H7 (cell line): ENCODE measurements around the gene ZSCAN20. TPM values are rescaled to one million over a fixed set of nuclear protein-coding genes. Genes with fewer than 3 reads are reported as not detected.

Experiments
- DNase-seq: peaks from one replicate; pipeline ENCODE4 v3.0.0; 2012
- H3K27me3 ChIP-seq: 2 replicates; pipeline ENCODE4 v1.6.0; 2011; ENCODE audit warnings: mild to moderate bottlenecking, low read length; ENCODE audit not compliant: control insufficient read depth, insufficient read depth
- H3K36me3 ChIP-seq: replicated peaks from 2 replicates; pipeline ENCODE4 v1.5.1; 2011; ENCODE audit warnings: low read length; ENCODE audit not compliant: control insufficient read depth, insufficient read depth
- H3K4me3 ChIP-seq: 2 replicates; pipeline ENCODE4 v1.5.1; 2011; ENCODE audit warnings: low read depth, mild to moderate bottlenecking, control low read depth, low read length, moderate library complexity; ENCODE audit not compliant: insufficient read depth
- total RNA-seq: library from RNA; depleted of rRNA; stranded (reverse); fragments of >200 nt; shearing (Covaris generic); gene quantifications from 2 replicates; pipeline ENCODE4 v1.2.3, GENCODE V29; 2014; rRNA removed

The ZSCAN20 gene
- total RNA-seq, result 5.3 and 6.5 TPM in 2 replicates

- Histone ChIP-seq H3K27me3 (no peaks in the 10 kb centered on the region), H3K4me3 (peak within 1 kb of the TSS; percentile 45), H3K36me3 (no peaks in the 10 kb centered on the region)
- DNase-seq, result peak; percentile 94
These were observed at the start of gene ZSCAN20 for GRCh38 chr1:33472269-33472980. TSS of gene ZSCAN20 (plus strand) at chr1:33472645. CDS start at chr1:33479289, 6,644 bp downstream.

DNA sequence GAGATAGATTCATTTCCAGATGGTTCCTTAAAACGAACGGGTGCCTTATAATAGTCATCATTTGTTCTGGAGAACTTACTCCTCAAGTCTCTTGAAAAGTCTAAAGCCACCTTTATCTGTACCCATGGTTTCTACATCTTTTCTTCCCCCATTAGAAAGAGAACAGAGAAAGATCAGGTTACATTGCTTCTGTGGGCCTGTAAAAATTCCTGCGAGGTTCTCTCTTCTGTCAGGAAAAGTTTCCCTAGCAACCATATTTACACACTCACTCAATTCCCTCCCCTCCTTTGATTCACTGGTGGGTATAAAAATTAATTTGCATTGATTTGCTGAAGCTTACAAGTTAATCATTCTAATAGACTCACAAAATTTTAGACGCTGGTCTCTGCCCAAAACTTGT is 48.2 kb upstream of the ZSCAN20 start:
- H3K4me3 ChIP-seq, result no peak overlapping the region
- peak; percentile 29 for DNase-seq
- H3K36me3 ChIP-seq, result no peaks in the 10 kb centered on the region
- peaks cover 9% of the 10 kb centered on the region for H3K27me3 ChIP-seq

- H3K27me3 ChIP-seq, result peaks cover 13% of the 10 kb centered on the region
- no peak for DNase-seq
- no peaks in the 10 kb centered on the region for H3K36me3 ChIP-seq
- no peak overlapping the region for H3K4me3 ChIP-seq
These were observed 47.8 kb upstream of the ZSCAN20 start for GRCh38 chr1:33424610-33425009.

DNA sequence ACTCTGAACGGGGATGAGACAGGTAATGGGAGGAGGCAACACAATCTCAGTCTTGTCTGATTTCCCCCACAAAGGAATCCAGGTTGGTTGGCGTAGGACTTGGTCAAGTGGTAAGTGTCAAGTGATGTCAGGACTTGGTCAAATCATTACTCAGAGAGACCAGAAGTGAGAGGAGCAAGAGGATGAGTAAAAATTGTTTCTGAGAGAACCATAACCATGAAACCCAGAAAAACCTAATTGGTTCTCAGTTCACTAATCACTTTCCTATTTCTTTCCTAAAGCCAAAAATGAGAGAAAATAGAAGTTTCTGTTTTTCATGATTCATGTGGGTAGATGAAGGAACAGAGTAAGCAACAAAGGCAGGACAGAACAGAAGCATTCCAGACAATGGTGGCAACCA is 46.5 kb upstream of the ZSCAN20 start:
- H3K36me3 ChIP-seq, result no peaks in the 10 kb centered on the region
- DNase-seq, result no peak
- peaks cover 22% of the 10 kb centered on the region for H3K27me3 ChIP-seq
- no peak overlapping the region for H3K4me3 ChIP-seq

DNA sequence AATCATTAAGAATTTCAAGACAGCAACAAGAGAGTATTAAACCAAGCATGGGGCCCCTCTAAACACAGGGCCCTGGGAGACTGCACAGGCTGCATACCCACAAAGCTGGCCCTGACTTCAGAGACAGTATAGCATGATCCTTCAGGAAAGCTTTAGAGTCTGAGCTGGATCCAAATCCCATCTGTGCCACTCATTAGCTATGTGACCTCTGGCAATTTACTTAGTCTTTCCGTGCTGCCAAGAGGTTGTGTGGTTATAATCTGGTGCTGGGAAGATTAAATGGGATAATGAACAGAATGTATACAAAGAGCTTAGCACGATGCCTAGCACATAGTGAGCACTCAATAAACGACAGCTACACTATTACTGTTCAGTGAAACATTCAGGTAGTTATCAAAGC is 45.5 kb upstream of the ZSCAN20 start:
- Histone ChIP-seq H3K36me3 (no peaks in the 10 kb centered on the region), H3K4me3 (no peak overlapping the region), H3K27me3 (peaks cover 23% of the 10 kb centered on the region)
- DNase-seq, result no peak

GRCh38 chr1:33428661-33429060 is 43.8 kb upstream of the ZSCAN20 start:
- Histone ChIP-seq H3K27me3 (peaks cover 23% of the 10 kb centered on the region), H3K4me3 (no peak overlapping the region), H3K36me3 (no peaks in the 10 kb centered on the region)
- DNase-seq, result no peak

DNA sequence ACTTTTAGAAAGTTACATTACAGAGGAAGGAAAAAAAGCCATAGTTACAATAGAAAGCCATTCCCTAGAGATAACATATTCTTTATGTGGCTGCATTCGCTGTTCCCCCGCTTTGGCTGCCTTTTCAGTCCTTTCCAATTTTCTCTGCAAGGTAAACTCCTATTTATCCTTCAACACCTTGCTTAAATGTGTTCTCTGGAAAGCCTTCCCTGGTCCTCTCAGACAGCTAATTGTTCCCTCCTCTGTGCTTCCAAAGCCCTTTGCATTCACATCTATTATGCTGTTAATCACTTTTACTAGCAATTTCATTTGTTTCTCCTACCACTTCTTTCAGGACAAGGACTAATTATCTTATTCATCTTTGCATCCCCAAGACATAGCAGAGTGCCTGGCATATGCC is 43.1 kb upstream of the ZSCAN20 start:
- Histone ChIP-seq H3K27me3 (peaks cover 23% of the 10 kb centered on the region), H3K4me3 (peak overlapping the region; percentile 77; the same call in 1 of the 2 replicates), H3K36me3 (no peaks in the 10 kb centered on the region)
- peak; percentile 30 for DNase-seq

GRCh38 chr1:33429856-33430691 is 42.4 kb upstream of the ZSCAN20 start:
- Histone ChIP-seq H3K36me3 (no peaks in the 10 kb centered on the region), H3K27me3 (peaks cover 23% of the 10 kb centered on the region), H3K4me3 (peak overlapping the region; percentile 77)
- peak; percentile 35 for DNase-seq

- no peaks in the 10 kb centered on the region for H3K36me3 ChIP-seq
- peaks cover 23% of the 10 kb centered on the region for H3K27me3 ChIP-seq
- H3K4me3 ChIP-seq, result peak within 1 kb of the TSS; percentile 77
- DNase-seq, result peak; percentile 98
These were observed 41.5 kb upstream of the ZSCAN20 start, which contains the start of gene PHC2 for GRCh38 chr1:33430692-33431593. TSS of gene PHC2 (minus strand) at chr1:33431095. CDS start at chr1:33375539, 55,556 bp downstream.

- Histone ChIP-seq H3K36me3 (no peaks in the 10 kb centered on the region), H3K27me3 (peaks cover 19% of the 10 kb centered on the region), H3K4me3 (no peak overlapping the region)
- DNase-seq, result no peak
These were observed 38.7 kb upstream of the ZSCAN20 start for GRCh38 chr1:33433509-33434362.

DNA sequence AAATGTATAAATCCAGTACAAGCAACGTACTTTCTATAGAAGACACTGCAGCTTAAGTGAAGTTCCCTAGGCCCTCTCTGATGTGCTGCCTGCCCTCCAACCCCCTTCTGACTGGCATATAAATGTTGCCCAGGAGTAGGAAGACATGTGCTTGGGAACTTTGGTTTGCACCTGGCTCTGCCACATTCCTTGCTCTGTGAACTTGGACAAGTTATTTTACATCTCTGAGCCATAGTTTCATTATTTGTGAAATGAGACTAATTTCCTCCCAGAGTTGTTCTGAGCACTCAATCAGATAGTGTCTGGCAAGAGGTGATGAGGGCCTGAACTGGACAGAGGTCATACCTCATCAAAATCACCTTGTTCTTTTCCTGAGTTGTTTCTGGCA is 38.1 kb upstream of the ZSCAN20 start:
- Histone ChIP-seq H3K4me3 (no peak overlapping the region), H3K27me3 (peaks cover 13% of the 10 kb centered on the region), H3K36me3 (no peaks in the 10 kb centered on the region)
- no peak for DNase-seq

DNA sequence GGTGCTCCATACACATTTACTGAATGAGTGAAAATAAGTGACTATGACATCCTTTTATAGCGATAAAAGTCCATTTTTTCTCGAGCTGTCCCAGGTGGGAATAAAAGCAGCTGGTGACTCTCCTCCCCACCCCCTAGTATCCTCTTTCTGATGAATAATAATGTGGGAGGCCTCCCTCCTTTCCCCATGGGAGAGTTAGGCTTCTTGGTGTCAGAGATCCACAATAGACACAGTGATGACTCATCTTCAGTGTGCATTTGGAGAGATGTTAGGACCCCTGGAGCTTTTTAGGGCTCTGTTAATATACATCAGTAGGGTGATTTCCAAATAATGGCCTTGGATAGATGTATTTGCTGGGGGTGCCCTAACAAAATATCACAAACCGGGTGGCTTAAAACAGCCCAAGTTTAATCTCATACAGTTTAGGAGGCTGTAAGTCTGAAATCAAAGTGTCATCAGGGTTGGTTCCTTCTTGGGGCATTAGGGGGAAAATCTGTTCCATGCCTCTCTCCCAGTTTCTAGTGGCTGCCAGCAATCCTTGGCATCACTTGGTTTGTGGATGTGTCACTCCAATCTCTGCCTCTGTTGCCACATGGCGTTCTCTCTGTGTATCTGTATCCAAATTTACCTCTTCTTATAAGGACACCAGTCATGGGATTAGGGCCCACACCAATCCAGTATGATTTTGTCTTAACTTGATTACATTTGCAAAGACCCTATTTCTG is 37.2 kb upstream of the ZSCAN20 start:
- no peak for DNase-seq
- H3K36me3 ChIP-seq, result no peaks in the 10 kb centered on the region
- H3K27me3 ChIP-seq, result peaks cover 4% of the 10 kb centered on the region; the same call in 1 of the 2 replicates
- H3K4me3 ChIP-seq, result no peak overlapping the region
